GM21717 (cell line): ENCODE results near the gene KCNS3.

Experiments
- ATAC-seq: cut with Tn5 transposase; IDR thresholded peaks from one replicate; pipeline ENCODE4 v1.9.1; 2021; ENCODE audit warnings: mild to moderate bottlenecking, moderate library complexity; ENCODE audit not compliant: unreplicated experiment

Gene KCNS3

DNA sequence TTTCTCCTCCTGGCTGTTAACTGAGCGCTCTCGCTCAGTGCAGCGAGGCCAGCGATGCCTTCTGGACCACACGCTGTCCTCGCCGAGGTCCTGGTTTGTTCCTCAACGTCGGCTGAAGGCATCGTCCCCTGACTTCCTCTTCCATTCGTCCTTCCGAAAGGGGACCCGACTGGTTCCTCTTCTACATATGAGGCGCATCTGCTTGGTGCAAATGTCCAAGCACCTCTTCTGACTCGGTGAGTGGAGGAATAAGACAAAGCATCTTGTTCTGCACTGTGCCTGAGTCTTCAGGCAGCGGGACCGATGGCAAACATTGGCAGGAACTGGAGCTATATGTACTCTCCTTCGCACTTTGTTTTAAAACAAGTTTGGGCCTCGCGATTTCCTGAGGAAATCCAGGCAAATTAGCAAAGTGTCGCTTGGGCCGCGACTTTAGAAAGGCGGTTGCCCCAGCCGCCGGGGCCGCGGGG is 621 bp upstream of the KCNS3 start:
- ATAC-seq, result no peak

DNA sequence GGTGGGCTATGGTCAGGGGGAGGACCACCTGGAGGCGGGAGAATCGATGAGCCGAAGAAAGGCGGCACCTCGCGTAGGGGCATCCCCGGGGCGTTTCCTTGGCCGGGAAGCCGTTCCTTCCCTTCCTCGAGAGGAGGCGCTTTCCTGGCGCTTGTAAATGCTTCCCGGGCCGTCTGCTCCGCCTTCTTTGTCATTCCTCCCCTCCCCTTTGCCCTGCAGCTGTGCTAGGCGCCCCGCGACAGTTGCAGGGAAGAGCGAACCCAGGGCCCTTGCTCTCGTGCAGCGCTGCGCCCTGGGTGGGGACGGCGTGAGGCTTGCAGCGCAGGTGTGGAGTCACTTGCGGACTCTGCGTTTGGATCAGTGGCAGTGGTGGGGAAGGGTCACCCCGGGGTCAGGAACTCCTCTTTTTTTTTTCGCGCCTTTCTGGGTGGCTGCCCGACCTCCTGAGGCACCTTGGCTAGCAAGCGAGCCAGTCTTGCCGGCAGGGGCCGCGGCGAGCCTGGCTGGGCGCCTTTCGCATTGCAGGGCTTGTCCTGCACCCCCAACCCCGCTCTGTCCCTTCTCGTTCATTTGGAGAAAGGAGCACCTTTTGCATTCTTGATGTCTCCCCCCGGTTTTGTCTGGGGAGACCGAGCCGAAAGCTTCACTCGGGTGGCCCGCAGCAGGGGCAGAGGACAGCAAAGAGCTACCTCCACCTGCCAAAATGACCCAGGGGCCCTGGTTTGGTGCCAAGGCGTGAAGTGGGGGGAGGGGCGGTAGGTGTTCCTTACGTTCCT is 858 bp downstream of the KCNS3 start:
- peak; percentile 32 for ATAC-seq

DNA sequence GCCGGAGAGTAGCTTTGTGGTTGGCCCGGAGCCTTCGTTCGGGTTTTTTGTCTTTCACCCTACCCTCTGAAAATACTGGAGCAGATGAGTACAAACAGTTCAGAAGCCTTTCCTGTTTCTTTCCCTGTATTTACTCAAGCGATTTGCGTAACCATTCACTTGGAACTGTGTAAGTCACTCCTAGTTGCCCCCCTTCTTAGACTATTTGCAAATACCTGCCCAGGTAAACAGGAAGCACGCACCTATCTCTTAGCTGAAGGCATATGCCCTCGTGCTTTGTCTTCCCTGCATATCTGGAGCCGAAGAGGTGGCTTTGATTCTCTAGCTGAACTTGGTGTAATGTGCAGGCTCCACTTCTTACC is 1.4 kb downstream of the KCNS3 start:
- ATAC-seq, result no peak

DNA sequence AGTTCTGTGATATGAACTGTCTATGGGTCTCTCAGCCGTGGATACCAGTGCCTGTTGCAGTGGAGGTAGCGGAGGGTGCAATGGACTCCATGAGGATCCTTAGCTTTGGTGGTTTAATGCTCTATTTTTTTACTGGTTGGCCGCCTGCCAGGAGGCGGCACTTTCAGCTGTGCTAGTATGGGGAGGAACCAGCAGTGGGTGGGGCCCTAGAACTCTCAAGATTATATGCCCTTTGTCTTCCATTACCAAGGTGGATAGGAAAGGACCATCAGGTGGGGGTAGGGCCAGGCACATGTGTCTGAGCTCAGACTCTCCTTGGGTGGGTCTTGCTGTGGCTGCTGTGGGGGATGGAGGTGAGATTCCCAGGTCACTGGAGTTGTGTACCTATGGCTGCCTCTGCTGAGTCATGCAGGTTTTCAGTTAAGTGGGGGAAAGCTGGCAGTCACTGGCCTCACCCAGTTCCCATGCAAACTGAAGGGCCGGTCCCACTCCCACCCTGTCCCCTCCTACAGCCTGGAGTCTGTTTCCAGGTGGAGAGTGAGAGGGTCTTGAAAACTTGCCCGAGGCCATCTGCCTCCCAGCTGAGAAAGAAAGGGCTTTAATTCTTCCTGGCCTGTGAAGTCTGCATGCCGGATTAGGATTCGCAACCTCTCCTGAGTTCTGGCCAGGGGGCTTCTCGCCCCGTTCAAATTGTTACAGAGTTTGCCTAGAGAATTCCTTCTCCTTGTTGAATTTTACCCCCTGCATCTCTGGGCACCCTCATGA is 14.5 kb downstream of the KCNS3 start:
- ATAC-seq, result no peak

DNA sequence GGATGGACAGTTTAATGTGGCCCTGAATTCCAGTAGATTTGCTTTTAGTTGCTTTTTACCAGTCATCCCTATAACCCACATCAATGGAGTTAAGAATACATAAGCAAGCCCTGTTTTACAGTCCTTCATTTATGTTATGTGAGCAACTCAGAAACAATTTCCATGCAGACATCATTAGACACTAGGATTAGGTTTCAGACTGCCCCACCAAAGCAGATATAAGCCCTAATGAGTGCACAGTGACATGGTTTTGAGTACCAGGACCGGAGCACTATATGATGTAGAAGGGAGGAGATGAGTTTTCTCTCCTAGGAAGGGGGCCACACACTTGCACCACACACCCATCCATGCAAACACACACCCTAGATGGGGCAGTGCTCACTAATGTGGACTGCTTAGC is 15.5 kb downstream of the KCNS3 start:
- no peak for ATAC-seq

DNA sequence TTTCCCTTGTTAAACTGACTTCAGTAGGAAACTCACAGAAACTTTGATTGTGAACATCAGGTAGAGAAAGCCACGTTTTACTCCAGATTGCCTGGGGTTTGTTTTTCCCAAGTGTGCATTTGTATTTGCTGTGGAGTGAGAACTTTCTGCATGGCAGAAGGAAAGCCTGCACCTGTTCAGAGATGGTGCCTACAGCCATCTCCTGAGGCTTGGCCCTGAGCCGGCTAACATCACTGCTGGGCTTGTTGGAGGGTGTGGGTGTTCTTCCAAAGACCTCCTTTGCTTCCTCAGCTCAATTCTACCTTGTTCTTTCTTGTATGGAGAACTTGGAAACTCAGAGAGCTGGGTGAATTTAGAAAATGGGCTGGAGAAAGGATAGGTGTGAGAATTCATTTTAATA is 16.1 kb downstream of the KCNS3 start:
- no peak for ATAC-seq

DNA sequence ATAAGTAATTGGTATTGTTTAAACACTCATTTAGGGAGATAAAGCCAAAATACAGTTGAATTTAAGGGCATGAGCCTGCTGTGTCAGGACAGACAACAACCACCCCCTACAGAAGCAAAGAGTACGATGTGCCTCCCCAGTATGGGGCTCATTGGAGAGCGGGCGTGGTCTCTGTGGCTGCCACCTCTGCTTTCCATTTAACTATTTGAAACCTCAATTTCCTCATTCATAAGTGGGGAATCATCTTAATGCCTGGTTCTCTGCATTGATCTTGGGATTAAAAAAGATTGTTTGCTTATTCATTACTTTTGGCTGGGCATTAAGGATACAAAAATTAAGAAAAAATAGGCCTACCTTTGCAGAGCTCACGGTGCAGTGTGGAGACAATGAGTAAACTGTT is 21.4 kb downstream of the KCNS3 start:
- ATAC-seq, result no peak

DNA sequence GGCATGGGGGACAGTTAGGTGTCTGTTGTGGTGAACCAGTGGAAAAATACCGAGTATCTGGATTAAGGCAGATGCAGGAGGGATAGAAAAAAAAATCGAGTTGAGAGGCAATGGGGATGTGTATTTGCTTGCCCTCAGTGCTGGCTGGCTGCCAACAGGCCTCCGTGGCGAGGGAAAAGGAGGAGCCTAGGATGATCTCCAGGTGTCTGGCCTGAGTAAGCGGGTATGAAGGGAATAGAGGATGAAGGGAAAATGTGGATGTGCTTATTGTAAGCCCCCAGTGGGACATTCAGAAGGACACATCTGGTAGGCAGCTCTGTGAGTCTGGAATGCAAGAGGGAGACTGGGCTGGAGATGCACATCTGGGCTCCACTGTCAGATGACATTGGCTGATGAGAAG is 22.8 kb downstream of the KCNS3 start:
- no peak for ATAC-seq

DNA sequence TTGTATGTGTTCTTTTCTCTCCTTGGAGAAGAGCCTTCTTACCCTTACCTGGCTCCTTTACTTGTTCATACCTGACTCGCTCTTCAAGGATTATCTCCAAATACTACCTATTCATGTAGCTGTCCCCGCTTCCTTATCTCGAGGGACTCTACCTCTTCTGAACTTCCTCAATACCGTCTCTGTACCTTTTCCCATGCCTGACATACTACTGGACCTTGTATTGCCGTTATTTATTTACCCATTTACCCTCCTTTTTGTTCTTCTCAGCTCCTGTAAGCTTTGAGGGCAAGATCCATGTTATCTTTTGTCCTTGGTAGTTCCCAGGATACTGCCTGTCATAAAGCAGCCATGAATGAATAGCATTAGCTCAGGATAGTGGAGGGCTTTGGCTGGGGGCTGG is 32.5 kb downstream of the KCNS3 start:
- no peak for ATAC-seq

DNA sequence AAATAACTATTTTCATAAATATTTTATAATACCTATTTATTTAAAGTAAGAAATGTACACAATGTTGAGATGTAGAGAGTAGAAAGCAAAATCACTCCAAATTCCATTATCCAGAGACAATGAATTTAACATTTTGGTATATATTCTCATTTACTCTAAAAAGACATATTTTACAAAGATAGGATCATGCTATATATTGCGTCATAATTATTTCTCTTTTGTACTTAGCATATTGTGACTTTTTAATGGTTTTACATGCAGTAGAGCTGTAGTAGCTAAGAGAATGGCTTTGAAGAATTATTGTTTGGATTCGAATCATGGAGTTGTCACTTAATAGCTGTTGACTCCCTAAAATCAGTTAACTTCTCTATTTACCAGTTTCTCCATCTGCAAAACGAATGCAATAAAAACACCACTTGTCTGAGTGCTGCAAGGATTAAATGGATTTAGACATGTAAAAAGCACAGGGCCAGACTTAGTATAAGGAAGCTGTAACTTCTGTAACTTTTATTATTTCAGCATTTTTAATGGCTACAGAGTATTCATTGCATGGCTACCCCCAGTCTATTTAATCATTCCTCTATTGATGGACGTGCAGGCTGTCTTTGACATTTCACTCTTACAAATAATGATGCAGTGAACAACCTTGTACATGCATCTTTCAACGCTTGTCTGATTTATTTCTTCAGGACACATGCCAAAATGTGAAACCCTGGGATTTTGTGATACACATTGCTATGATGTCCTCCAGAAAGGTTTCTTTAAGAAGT is 33.2 kb downstream of the KCNS3 start:
- ATAC-seq, result peak; percentile 9

DNA sequence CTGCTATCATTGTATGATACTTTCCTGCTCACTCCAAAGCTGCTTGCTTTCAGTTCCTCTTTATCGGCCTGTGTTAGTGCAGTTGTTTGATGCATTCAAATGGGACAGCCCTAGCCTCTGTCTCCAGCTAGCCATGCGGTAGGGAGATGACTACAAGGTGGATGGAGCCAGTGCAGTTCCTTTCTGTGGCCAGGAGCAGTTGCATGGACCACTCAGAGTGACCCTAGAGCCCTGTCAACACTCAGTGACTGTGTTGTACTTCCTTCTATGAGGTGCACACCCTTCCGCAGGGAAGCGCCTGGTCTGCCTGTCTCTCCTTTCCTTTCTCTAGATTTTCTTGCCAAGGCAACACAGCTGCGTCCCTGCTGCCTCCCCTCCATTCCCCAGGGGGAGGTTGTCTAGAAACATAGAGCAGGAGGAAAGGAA is 33.8 kb downstream of the KCNS3 start:
- peak; percentile 98 for ATAC-seq

DNA sequence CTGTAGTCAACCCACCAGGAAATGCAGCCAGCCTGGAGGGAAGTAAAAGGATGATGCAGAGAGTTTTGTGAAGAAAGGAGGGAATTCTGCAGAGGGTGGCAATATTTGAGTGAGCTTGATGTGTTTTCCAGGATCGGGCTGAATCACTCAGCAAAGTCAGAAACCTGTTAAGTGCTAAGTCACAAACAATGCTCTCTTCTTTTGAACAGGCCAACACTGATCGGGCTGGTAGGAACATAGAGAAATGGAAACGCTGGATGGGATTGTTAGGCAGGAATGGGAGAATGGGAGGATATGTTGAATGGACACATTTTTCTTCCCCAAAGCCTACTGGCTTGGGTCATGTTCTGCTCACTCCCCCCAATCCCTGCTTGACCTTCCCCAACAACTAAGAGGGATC is 36.6 kb downstream of the KCNS3 start:
- ATAC-seq, result no peak

DNA sequence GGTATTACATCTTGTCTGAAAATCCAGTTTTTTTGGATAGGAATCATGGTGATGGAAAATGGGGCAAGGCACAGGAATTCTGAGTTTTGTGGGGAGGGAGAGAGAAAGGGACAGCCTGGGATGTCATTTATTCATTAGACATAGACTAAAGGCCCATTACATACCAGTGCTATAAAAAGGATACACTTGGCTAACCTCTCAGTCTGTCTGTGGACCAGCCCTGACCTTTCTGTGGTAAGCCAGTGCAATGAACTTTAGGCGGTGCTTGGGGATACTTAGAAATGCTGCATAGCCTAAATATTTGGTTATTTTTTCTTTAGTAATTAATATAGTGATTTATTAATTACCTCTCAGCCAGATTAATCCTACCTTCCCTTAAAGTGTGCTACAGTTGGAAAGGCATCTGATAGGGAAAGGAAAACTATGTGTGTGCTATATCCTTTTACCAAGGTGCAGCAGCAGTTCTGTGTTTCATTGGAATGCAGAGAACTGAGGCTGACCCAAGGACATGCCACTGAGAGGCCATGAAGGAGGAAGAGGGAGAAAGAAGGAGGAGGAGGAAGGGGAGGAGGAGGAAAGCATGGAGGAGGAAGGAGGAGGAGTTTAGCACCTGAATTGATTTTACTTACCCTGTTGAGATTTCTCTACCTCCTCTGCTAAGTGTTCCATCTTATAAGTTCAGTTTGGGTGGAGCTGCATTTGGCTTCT is 37.5 kb downstream of the KCNS3 start:
- ATAC-seq, result no peak

DNA sequence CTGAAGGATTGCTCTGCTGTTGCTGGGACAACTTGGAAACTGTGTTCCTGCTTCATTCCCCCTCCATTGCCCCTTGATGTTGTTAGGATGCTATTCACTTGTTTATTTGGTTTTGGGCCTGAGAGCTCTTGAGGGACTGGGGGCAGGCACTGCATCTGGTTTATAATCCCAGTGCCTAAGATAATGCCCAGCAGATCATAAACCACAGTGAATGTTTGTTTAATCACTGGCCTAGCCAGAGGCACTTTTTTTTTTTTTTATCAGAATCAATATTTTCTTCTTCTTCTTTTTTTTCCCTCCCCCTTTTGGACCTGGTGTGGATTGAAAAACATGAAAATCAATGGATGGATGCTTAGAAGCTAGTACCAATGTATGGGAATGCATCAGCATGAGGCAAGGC is 38.1 kb downstream of the KCNS3 start:
- no peak for ATAC-seq

DNA sequence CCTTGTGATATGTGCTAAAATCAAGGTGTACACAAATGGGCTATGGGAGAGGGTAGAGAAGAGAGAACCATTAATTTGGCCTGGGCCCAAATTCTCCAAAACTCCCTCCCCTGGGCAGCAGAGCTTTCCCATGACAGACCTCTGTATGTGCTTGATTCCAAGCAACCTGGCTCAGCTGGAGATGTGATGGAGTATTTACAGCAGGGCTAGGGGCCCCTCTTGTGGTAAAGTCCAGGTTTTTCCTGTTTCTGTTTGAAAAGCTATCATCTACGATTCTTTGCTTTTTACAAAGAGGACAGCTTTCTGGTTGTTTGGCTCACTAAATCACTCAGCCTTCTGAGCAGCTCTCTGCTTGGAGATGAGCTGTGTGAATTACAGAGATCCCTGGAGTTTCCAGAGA is 40.3 kb downstream of the KCNS3 start:
- no peak for ATAC-seq

DNA sequence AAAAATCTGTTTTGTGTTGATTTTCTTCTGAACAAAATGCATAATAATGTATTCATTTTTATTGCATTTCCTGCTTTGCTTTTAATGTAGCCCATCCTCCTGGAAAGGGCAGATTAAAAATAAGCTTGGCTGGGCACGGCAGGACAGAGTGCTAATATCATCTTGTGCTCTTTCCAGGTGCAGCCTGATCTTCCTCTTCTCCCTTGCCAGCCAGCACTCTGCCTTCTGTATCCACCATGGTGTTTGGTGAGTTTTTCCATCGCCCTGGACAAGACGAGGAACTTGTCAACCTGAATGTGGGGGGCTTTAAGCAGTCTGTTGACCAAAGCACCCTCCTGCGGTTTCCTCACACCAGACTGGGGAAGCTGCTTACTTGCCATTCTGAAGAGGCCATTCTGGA is 52.3 kb downstream of the KCNS3 start:
- no peak for ATAC-seq

DNA sequence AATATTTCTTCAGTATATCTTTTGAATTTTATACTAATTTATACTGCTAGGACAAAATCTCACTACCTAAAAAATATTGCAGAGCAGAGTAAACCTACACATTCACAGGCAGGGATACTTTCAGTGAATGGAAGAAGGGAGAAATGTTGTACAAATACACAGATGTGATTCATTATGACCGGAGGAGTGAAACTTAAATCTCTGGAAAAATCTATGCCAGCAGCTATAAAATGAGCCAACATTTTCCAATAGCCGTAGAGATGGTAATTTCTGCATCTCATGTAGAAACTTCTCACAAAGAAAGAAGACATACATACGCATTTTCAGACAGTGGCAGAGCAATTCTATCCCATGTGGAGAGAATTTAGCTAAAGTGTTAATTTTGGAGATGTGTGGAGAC is 54.8 kb downstream of the KCNS3 start:
- no peak for ATAC-seq

DNA sequence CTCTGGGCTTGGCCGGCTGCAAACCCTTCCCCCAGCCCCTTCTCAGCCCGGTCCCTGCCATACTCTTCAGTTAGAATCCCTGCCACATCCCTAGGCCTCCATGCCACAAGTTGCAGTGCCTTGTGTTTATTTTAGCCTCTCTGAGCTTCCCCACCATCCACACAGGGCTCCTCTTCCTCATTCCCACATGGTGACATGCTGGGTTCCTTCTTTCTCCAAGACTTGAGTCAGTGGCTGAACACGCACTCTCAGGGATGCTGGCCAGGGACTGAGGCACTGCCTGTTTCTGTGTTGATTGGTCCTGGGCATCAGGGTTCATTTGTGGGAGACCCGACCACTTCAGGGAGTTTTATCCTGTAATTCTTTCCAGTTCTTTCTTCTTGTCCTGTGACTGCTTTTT is 56.3 kb downstream of the KCNS3 start:
- ATAC-seq, result no peak

DNA sequence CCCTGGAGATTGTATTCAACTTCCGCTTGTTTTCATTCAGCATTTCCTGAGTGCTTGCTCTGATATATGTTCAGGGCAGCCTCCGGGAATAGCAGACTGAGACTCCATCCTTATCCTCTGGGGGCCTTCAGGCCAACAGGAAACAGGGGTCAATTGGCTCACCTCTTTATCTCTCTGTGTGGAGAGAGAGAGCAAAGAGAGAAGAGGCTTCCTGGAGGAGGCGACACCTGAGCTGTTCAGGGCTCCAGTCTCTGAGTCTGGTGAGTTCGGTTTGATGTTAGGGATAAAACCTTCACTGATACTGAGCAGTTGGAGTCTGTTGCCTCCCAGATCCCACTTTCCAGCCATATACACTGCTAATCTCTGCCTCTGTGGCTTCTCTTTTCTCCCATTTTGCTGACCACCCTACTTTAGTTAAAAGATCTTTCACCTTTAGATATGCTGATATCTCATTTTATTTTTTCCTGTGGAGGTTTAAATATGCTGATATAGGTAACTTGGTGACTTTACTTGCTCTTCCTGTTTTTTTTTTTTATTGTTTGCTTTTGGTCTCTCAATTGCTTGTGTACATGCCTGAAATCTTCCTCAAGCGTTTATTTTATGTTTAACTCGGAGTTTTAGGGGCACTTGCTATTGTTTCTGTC is 56.9 kb downstream of the KCNS3 start:
- ATAC-seq, result no peak

DNA sequence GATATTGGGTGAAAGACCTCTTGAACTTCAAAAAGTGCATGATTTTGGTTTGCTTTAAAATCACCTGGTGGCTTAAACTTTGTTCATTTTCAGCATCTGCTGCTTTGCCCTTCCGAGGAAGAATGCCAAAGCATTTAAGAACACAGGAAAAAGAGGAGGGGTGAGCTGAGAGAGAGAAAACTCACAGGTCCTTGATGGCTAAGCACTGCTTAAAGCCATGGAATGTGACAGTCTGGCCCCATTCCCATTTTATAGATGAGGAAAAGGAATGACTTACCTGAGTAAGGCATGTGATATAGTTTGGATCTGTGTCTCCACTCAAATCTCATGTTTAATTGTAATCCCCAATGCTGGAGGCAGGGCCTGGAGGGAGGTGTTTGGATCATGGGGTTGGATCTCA is 58.1 kb downstream of the KCNS3 start:
- ATAC-seq, result no peak
